Left kidney (tissue), 2 donors: ENCODE measurements around the gene MTOR. TPM values are rescaled to one million over a fixed set of nuclear protein-coding genes. Genes with fewer than 3 reads are reported as not detected.

ENCODE experiments used
- DNase-seq: peaks from one replicate; pipeline ENCODE4 v3.0.0-alpha.2; 2013
- polyA plus RNA-seq: library from polyadenylated mRNA; unstranded; fragments of 120-200 nt; gene quantifications from one replicate; pipeline ENCODE4 v1.2.1, GENCODE V29; 2013; ENCODE audit not compliant: insufficient read length

Gene MTOR
- polyA plus RNA-seq, 1 donor: 56.6 TPM

- DNase-seq: no peak
Observed at GRCh38 chr1:11227106-11228077, 35.0 kb downstream of the MTOR start.

GRCh38 chr1:11216074-11216473 lies 46.3 kb downstream of the MTOR start:
- no peak for DNase-seq

GRCh38 chr1:11215381-11216005 lies 46.9 kb downstream of the MTOR start:
- DNase-seq: no peak

GRCh38 chr1:11214698-11215380 lies 47.5 kb downstream of the MTOR start:
- DNase-seq: no peak

GRCh38 chr1:11211925-11212587 lies 50.3 kb downstream of the MTOR start:
- no peak for DNase-seq

- no peak for DNase-seq
Observed at GRCh38 chr1:11211461-11211860, 50.9 kb downstream of the MTOR start.

- DNase-seq: no peak
Observed at GRCh38 chr1:11207898-11208611, 54.3 kb downstream of the MTOR start.

GRCh38 chr1:11204396-11205190 lies 57.8 kb downstream of the MTOR start:
- DNase-seq: no peak

GRCh38 chr1:11198851-11199594 lies 63.3 kb downstream of the MTOR start:
- DNase-seq: no peak

GRCh38 chr1:11198257-11198656 lies 64.1 kb downstream of the MTOR start:
- no peak for DNase-seq

GRCh38 chr1:11197359-11197758 lies 65.0 kb downstream of the MTOR start:
- no peak for DNase-seq

GRCh38 chr1:11196945-11197344 lies 65.4 kb downstream of the MTOR start:
- no peak for DNase-seq

GRCh38 chr1:11194407-11195176 lies 67.8 kb downstream of the MTOR start:
- DNase-seq: no peak

GRCh38 chr1:11193376-11193775 lies 69.0 kb downstream of the MTOR start:
- DNase-seq: no peak

- no peak for DNase-seq
Observed at GRCh38 chr1:11188858-11189451, 73.4 kb downstream of the MTOR start, which contains the start of gene ANGPTL7. Gene ANGPTL7 (plus strand): TSS chr1:11189355. CDS start chr1:11189580, 225 bp downstream.

GRCh38 chr1:11188381-11188780 lies 74.0 kb downstream of the MTOR start:
- no peak for DNase-seq

- no peak for DNase-seq
Observed at GRCh38 chr1:11187931-11188330, 74.4 kb downstream of the MTOR start.

GRCh38 chr1:11187494-11187893 lies 74.9 kb downstream of the MTOR start:
- no peak for DNase-seq

GRCh38 chr1:11187000-11187399 lies 75.4 kb downstream of the MTOR start:
- DNase-seq: no peak
